HG03378 (cell line): ENCODE measurements around the gene SEC16A.

ENCODE experiments used
- ATAC-seq: cut with Tn5 transposase; IDR thresholded peaks from one replicate; pipeline ENCODE4 v1.9.1; 2021; ENCODE audit warnings: mild to moderate bottlenecking, moderate library complexity; ENCODE audit not compliant: unreplicated experiment

The SEC16A gene

GRCh38 chr9:136441681-136442245 lies 41.1 kb downstream of the SEC16A start:
- ATAC-seq = no peak

DNA sequence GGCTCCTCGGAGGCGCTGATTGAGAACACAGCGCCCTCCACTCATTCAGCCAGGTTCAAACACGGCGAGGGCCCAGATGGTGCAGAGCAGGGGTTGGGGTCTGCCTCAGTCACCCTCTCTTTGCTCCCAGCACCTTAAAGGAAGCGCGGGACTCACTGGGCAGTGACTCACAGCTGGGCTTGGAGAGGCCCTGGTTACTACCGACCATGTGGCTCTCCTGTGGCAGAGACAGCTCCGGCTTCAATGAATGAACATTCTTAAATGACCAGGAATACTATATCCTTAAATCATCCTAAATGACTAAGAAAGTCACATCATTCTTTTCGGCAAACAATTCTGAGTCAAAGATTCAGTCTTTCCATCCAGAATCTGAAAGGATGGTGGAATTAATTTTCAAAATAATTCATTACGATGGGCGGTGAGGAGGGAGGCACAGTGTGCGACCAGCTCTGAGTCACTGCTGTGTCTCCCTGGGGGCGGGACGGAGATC lies 41.6 kb downstream of the SEC16A start:
- no peak for ATAC-seq

DNA sequence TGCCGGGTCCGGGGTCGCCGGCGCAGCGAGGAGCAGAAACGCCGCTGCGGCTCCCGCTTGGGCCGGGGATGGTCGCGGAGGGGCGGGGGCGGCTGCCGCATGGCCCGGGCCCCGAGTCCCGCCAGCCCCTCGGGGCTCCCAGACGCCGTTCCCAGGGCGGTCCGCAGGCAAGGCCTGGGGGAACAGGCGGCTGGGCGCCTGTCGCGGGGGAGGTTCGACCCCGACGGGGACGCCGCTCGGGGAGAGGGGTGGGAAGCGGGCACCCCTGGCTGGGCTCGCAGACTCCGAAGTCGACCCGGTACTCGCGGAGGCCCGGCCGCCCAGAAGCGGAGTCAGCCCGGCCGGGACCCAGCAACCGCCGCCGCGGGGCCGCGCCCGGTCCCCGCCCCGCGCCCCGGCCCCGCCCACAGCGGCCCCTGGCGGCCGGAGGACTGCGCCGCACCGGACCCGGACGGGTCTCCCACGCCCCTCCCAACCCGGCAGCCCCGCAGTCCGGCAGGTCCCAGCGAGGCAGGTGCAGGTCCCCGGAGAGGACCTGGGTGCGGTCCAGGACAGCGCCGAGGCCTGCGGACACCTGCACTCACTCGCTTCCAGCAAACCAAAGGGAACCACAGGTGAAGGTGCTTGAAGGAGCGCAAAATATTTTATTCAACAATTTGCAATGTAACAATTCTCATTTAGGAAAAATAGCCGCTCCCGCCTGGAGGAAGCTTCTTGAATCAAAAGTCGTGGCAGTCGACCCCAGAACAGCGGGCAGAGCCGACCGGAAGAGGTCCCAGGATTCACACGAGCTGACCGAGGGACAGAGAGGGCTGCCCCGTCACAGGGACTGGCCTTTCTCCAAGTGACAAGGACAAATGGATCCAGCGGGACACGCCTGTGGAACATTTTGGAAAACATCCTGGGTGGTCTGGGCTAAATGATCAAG lies 43.1 kb downstream of the SEC16A start, which contains the start of gene INPP5E:
TSS of gene INPP5E (minus strand) at position 365 of the 928 bp plus-strand sequence. CDS start 426 bp downstream, outside the sequence.
- ATAC-seq = no peak

- no peak for ATAC-seq
Observed at GRCh38 chr9:136438548-136439480, 44.0 kb downstream of the SEC16A start.

DNA sequence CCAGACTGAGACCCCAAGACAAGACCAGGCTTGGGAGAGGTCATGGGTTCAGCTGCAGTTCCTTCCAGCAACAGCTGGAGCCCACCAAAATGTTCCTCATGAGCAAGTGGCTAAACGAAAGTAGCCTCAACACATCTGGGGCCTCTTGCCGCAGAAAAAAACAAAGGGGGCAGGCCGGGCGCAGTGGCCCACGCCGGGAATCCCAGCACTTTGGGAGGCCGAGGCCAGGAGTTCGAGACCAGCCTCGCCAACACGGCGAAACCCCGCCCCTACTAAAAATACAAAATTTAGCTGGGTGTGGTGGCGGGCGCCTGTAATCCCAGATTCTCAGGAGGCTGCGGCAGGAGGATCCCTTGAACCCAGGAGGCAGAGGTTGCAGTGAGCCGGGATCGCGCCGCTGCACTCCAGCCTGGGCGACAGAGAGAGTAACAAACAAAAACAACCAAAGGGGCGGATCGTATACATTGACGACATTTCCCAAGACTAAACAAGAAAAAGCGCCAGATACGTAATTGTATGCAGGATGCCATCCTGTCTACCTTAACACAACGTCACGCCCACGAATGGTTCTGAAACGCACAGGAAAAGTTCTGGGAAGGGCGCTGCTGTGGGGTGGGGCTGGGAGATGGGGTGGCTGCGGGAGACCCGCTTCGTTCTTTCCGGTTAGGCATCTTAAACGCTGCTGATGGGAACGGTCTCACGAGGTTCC lies 44.8 kb downstream of the SEC16A start:
- no peak for ATAC-seq

GRCh38 chr9:136437430-136437829 lies 45.4 kb downstream of the SEC16A start:
- no peak for ATAC-seq

GRCh38 chr9:136436055-136436634 lies 46.7 kb downstream of the SEC16A start:
- ATAC-seq = no peak

- ATAC-seq = no peak
Observed at GRCh38 chr9:136434580-136435169, 48.2 kb downstream of the SEC16A start.

DNA sequence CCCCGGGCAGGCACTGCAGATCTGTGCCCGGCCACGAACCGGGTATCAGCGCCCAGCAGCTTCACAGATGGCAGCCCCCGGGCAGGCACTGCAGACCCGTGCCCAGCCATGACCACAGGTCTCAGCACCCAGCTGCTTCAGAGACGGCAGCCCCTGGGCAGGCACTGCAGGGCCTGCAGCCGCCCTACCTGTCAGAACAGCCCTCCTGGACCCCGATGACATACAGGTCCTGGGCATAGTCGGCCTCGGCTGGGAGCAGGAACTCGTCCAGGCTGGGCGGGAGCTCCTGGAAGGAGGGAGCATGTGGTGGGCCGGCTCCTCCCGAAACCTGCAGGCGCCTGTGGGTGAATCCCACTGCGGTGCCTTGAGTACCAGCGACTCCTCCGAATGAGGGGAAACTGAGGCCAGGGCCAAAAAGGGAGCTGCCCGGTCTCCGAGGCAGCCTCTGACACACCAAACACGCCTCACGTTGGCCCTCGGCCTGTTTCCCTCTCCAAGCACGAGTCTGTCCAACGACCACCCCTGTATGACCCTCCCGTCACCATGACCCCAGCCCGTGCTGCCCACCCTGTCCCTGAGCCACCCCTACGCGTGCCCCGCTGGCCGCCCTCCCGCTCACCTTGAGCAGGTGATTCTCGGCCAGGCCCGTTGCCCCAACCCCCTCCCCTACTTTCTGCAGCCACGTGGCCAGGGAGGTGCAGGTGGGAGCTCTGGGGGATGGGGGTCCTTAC lies 48.8 kb downstream of the SEC16A start:
- ATAC-seq = no peak

GRCh38 chr9:136433043-136433715 lies 49.7 kb downstream of the SEC16A start:
- no peak for ATAC-seq

- no peak for ATAC-seq
Observed at GRCh38 chr9:136432591-136432990, 50.2 kb downstream of the SEC16A start.

DNA sequence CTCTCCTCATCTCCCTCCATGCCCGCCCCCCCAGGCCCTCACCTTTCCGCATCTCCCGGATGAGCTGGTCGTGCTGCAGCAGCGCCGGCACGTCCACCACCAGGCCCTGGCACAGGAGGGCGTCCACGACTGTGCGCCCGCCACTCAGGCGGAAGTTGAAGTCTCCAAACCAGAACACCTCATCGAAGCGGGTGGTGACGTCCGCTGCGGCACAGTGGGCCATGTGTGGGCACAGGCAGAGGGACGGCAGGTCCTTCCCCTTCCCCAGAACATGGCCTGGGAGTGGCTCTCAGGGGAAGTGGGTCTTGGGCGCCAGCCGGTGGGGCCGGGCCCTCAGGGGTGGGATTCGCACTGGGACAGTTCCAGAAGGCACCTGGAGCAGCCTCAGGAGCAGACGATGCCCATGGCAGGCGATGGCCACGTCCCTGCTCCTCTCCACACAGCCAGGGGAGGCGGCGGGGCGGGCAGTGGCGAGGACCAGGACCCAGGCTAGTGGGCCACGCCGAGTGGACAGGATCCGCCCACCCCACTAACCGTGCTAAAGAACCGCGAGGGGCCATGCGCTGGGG lies 51.0 kb downstream of the SEC16A start:
- ATAC-seq = no peak

DNA sequence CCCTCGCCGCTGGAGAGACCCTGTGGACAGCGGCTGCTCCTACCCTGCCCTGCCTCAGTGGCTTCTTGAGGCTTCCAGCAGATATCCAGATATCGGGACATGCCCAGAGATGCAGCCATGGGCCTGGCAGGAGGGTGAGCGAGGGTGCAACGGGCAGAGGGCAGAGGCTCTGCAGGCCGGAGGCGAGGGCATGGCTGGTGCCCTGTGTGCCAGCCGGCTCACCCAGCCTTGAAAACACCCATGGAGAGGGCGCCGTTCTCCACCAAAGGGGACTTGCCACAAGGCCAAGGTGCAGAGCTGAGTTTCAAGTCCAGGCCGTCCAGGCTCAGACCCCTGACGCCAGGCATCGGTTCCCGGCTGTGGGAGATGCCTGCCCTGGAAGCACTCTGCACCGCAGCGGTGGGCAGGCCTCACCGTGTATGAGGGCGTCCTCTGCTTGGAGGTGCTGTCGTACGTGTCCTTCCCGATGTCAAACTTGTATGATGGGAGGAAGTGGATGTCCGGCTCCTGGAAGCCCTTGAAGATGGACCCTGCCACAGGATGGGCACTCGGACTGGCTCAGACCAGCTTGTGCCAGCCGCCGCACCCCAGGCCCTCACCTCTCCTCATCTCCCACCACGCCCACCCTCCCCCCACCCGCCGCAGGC lies 52.1 kb downstream of the SEC16A start:
- ATAC-seq = no peak

- ATAC-seq = no peak
Observed at GRCh38 chr9:136429683-136430491, 53.0 kb downstream of the SEC16A start.

DNA sequence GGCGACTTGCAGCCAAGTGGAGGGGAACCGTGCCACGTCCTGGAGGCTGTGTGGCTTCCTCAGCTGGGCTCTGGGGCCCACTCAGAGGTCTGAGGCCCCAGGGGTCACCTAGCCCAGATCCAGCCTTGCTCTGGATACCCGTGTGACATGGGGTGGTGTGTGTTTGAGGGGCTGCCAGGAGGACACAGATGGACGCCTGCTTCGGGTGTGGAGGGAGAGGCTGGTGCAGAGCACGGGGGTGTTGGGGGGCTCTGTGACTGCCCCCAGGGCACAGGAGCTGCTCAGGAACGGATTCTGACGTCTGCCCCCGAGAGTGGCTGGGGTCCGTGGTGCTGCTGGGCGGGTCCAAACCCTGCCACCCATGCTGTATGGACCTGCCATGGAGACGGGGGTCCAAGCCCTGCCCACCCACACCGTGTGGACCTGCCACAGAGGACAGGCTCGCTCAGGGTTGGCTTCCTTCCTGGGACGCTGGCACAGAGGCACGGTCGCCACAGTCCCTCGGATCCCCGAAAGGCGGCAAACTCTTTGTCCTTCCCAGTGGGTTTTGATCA lies 53.7 kb downstream of the SEC16A start:
- ATAC-seq = no peak

- no peak for ATAC-seq
Observed at GRCh38 chr9:136426787-136427186, 56.1 kb downstream of the SEC16A start.
